ENCODE results near the gene KCNJ4.

Gene KCNJ4

DNA sequence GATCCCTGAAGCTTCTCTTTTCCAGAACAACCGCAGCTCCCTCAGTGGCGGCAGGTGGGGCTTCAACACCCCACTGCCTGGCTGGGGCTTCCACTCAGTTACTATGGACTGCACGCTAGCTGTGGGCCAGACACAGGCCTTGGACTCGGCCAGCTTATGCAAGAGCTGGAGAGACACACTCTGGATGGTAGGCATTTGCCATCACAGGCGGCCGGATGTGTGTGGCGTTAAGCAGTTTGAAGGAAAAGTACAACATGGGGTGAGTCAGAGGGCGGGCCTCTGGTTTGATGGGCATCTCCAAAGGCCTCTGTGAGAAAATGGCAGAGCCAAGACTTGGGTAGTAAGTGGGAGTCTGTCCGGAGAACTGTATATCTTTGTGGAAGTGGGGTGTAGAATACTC is 17.6 kb downstream of the KCNJ4 start:
- no peak overlapping the region for H3K4me3 ChIP-seq (ENCODE audit: low read depth, low read length)
- DNase-seq (ENCODE audit: low read depth) = no peak
- TF ChIP-seq CTCF (IDR thresholded peaks at IDR 0.05; ENCODE audit: control insufficient read depth, extremely low read depth, insufficient read depth) = no peak

- TF ChIP-seq CTCF (IDR thresholded peaks at IDR 0.05; ENCODE audit: control insufficient read depth, extremely low read depth, insufficient read depth) = no peak
- DNase-seq (ENCODE audit: low read depth) = no peak
- H3K4me3 ChIP-seq (ENCODE audit: low read depth, low read length) = no peak overlapping the region
Measured at GRCh38 chr22:38436629-38437395, 18.2 kb downstream of the KCNJ4 start.

DNA sequence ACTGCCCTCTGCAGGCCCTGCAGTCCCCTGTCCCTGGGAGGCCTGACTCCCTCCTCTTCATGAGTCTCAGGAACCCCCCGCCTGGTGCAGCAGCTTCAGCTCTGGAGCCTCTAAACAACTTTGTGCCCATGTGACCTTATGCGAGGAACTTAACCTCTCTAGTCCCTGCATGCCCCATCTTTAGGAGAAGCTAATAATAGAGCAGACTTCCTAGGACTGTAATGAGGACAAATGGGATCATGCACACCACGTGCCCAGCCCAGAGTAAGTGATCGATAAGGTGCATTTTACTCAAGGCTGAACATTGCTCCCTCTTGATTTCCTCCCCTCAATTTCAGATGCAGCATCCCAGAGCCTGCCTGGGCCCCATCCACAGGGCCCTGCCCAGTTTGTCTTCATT is 19.0 kb downstream of the KCNJ4 start:
- TF ChIP-seq CTCF (IDR thresholded peaks at IDR 0.05; ENCODE audit: control insufficient read depth, extremely low read depth, insufficient read depth) = no peak
- DNase-seq (ENCODE audit: low read depth) = no peak
- no peak overlapping the region for H3K4me3 ChIP-seq (ENCODE audit: low read depth, low read length)

GRCh38 chr22:38435010-38435409 is 20.0 kb downstream of the KCNJ4 start:
- no peak for TF ChIP-seq CTCF (IDR thresholded peaks at IDR 0.05; ENCODE audit: control insufficient read depth, extremely low read depth, insufficient read depth)
- DNase-seq (ENCODE audit: low read depth) = no peak
- no peak overlapping the region for H3K4me3 ChIP-seq (ENCODE audit: low read depth, low read length)

DNA sequence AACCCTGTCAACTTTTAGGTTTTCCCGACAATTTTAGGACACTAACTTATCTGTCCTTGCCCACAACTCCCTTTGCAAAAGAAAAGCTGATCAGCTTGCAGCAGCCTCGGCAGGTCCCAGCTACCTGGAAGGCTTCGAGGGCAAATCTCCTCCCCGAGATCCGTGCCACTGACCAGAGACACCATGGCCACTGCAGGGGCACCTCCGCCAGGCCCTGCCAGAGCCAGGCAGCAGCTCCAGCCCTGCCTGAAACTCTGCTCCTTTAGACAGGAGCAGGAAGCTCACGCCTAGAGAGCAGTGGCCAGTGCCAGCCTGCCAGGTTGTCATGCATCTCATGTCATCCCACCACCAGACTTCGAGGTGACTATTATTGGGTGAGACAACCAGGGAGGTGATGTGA is 21.1 kb downstream of the KCNJ4 start:
- DNase-seq (ENCODE audit: low read depth) = no peak
- TF ChIP-seq CTCF (IDR thresholded peaks at IDR 0.05; ENCODE audit: control insufficient read depth, extremely low read depth, insufficient read depth) = no peak
- no peak overlapping the region for H3K4me3 ChIP-seq (ENCODE audit: low read depth, low read length)

DNA sequence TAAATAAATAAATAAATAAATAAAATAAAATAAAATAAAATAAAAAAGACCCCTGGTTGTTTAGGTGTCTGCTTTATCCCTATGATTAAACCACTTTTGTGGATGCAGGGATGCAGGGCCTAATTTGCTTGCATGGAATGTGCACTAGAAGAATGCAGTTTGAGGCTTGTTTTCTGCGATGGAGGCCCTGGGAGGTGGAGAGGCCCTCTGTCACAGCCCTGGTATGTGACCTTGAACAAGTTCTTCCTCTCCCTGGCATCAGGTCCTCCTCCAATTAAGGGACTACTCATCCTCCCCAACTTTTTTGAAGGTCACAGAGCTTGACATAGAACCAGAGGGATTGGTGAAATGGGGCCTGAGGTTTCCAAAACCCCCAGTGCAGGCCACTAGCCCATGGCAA is 22.7 kb downstream of the KCNJ4 start:
- TF ChIP-seq CTCF (IDR thresholded peaks at IDR 0.05; ENCODE audit: control insufficient read depth, extremely low read depth, insufficient read depth) = no peak
- DNase-seq (ENCODE audit: low read depth) = no peak
- H3K4me3 ChIP-seq (ENCODE audit: low read depth, low read length) = no peak overlapping the region
